Muscle layer of duodenum (tissue), 2 donors: ENCODE results near the gene BSND.

Source experiments
- H3K27ac ChIP-seq: one replicate; pipeline ENCODE4 v1.7.0; 2013; ENCODE audit warnings: mild to moderate bottlenecking, low read length
- H3K27me3 ChIP-seq: one replicate; pipeline ENCODE4 v1.7.0; 2013; ENCODE audit warnings: low read depth, mild to moderate bottlenecking, control low read depth, low read length
- H3K36me3 ChIP-seq, 2 donors: one replicate each; pipeline ENCODE4 v1.7.0; 2013; ENCODE audit warnings: low read length in 2 of 2, control low read depth in 1 of 2, mild to moderate bottlenecking in 1 of 2; ENCODE audit not compliant: insufficient read depth in 2 of 2, control insufficient read depth in 1 of 2
- H3K4me1 ChIP-seq, 2 donors: one replicate each; pipeline ENCODE4 v1.7.0; 2013; ENCODE audit warnings: low read length in 2 of 2, mild to moderate bottlenecking in 2 of 2, control low read depth in 1 of 2, moderate library complexity in 1 of 2; ENCODE audit not compliant: insufficient read depth in 2 of 2, control insufficient read depth in 1 of 2
- H3K4me3 ChIP-seq, 2 donors: one replicate each; pipeline ENCODE4 v1.7.0; 2013; ENCODE audit warnings: low read length in 2 of 2, low read depth in 1 of 2, mild to moderate bottlenecking in 1 of 2
- H3K9me3 ChIP-seq, 2 donors: one replicate each; pipeline ENCODE4 v1.7.0; 2013; ENCODE audit warnings: low read length in 2 of 2, control low read depth in 1 of 2, mild to moderate bottlenecking in 1 of 2; ENCODE audit not compliant: control insufficient read depth in 1 of 2
- donor health status: healthy.

The BSND gene

GRCh38 chr1:54995835-54996234, 2.9 kb upstream of the BSND start:
- Histone ChIP-seq H3K27me3 (peaks cover 15% of the 10 kb centered on the region), H3K36me3 (no peaks in the 10 kb centered on the region), H3K4me3 (no peak overlapping the region), H3K9me3 (no peaks in the 10 kb centered on the region), H3K4me1 (peaks cover 0 to 15% of the 10 kb centered on the region in 2 donors), H3K27ac (no peak overlapping the region)

GRCh38 chr1:54996359-54996868, 2.3 kb upstream of the BSND start:
- Histone ChIP-seq H3K27me3 (peaks cover 15% of the 10 kb centered on the region), H3K9me3 (no peaks in the 10 kb centered on the region), H3K36me3 (no peaks in the 10 kb centered on the region), H3K27ac (no peak overlapping the region), H3K4me1 (peaks cover 0 to 15% of the 10 kb centered on the region in 2 donors), H3K4me3 (no peak overlapping the region)

GRCh38 chr1:54996869-54997710, 1.6 kb upstream of the BSND start:
- H3K36me3 ChIP-seq = no peaks in the 10 kb centered on the region
- H3K4me3 ChIP-seq = no peak overlapping the region
- H3K27me3 ChIP-seq = peaks cover 15% of the 10 kb centered on the region
- no peaks in the 10 kb centered on the region for H3K9me3 ChIP-seq
- no peak overlapping the region for H3K27ac ChIP-seq
- peaks cover 0 to 15% of the 10 kb centered on the region in 2 donors for H3K4me1 ChIP-seq

- Histone ChIP-seq H3K4me3 (no peak overlapping the region), H3K36me3 (no peaks in the 10 kb centered on the region), H3K9me3 (no peaks in the 10 kb centered on the region), H3K27me3 (peaks cover 15% of the 10 kb centered on the region), H3K27ac (no peak overlapping the region), H3K4me1 (peaks cover 0 to 15% of the 10 kb centered on the region in 2 donors)
These were observed 1.1 kb upstream of the BSND start for GRCh38 chr1:54997711-54997986.

DNA sequence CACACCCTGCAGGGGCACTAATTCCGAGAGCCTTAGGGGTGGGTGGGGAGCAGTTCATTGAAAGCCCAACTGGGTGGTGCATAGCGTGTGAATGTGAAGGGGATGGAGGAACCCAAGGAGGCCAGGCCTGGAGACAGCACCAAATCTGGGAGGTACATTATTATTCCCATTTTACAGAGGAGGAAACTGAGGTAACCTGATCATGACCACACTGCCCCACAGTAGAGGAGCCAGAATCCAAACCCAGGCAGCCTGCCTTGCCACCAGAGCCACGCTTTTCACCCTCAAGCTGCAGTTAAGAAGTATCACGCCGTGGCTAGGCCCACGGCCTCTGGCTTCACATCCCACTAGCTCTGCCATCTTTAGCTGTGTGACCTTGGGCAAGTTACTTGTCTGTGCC, 633 bp upstream of the BSND start:
- Histone ChIP-seq H3K36me3 (no peaks in the 10 kb centered on the region), H3K9me3 (no peaks in the 10 kb centered on the region), H3K27ac (no peak overlapping the region), H3K4me1 (peaks cover 0 to 15% of the 10 kb centered on the region in 2 donors), H3K27me3 (peaks cover 15% of the 10 kb centered on the region), H3K4me3 (no peak overlapping the region)

- no peak overlapping the region for H3K4me3 ChIP-seq
- H3K27me3 ChIP-seq = peaks cover 15% of the 10 kb centered on the region
- H3K27ac ChIP-seq = no peak overlapping the region
- peaks cover 0 to 14% of the 10 kb centered on the region in 2 donors for H3K4me1 ChIP-seq
- no peaks in the 10 kb centered on the region for H3K36me3 ChIP-seq
- H3K9me3 ChIP-seq = no peaks in the 10 kb centered on the region
These were observed 1.7 kb downstream of the BSND start for GRCh38 chr1:55000110-55001085.

GRCh38 chr1:55001311-55001710, 2.6 kb downstream of the BSND start:
- Histone ChIP-seq H3K4me1 (peaks cover 0 to 8% of the 10 kb centered on the region in 2 donors), H3K9me3 (no peaks in the 10 kb centered on the region), H3K4me3 (no peak overlapping the region), H3K27ac (no peak overlapping the region), H3K27me3 (peaks cover 8% of the 10 kb centered on the region), H3K36me3 (no peaks in the 10 kb centered on the region)

DNA sequence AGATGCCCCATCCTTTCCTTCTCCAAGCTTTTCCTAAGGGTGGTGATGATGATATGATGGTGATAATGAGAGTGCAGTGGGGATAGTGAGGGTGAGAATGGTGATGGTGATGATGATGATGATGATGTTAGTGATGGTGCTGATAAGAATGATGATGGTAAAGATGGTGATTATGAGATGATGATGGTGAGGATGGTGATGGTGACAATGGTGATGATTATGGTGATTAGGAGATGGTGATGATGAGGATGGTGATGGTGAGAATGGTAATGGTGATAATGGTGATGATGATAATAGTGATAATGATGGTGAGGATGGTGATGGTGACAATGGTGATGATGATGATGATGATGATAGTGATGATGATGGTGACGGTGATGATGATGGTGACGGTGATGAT, 4.0 kb downstream of the BSND start:
- Histone ChIP-seq H3K4me3 (no peak overlapping the region), H3K36me3 (no peaks in the 10 kb centered on the region), H3K4me1 (no peaks in the 10 kb centered on the region), H3K27me3 (no peaks in the 10 kb centered on the region), H3K27ac (no peak overlapping the region), H3K9me3 (no peaks in the 10 kb centered on the region)

- Histone ChIP-seq H3K4me1 (no peaks in the 10 kb centered on the region), H3K9me3 (no peaks in the 10 kb centered on the region), H3K4me3 (no peak overlapping the region), H3K27ac (no peak overlapping the region), H3K36me3 (no peaks in the 10 kb centered on the region), H3K27me3 (no peaks in the 10 kb centered on the region)
These were observed 6.8 kb downstream of the BSND start for GRCh38 chr1:55005351-55006140.

DNA sequence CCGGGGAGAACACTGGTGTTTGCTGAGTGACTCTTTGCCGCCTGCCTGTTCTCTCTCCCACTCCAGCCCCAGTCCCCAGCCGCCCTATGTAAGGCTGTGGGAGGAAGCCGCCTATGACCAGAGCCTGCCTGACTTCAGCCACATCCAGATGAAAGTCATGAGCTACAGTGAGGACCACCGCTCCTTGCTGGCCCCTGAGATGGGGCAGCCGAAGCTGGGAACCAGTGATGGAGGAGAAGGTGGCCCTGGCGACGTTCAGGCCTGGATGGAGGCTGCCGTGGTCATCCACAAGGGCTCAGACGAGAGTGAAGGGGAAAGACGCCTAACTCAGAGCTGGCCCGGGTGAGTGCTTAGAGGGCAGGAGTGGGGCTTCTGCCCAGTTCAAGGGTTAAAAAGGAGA, 8.2 kb downstream of the BSND start:
- Histone ChIP-seq H3K4me3 (no peak overlapping the region), H3K9me3 (no peaks in the 10 kb centered on the region), H3K27ac (no peak overlapping the region), H3K36me3 (no peaks in the 10 kb centered on the region), H3K4me1 (no peaks in the 10 kb centered on the region), H3K27me3 (no peaks in the 10 kb centered on the region)

DNA sequence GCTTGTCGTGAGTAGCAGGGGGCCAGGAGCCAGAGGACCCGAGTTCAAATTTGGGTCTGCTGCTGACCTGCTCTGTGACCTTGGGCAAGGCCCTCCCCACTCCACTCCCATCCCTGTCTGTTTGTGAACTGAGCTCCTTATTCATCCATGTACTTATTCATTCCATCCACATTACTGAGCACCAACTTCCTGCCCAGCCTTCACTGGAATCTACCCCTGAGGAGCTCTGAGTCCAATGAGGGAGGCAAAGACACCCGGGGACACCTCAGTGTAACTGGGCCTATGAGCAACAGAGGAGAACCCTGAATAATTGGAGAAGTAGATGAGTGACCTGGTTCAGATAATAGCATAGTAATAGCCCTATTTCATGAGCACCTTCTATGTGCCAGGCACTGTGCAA, 8.9 kb downstream of the BSND start:
- no peaks in the 10 kb centered on the region for H3K36me3 ChIP-seq
- no peaks in the 10 kb centered on the region for H3K4me1 ChIP-seq
- no peak overlapping the region for H3K27ac ChIP-seq
- no peak overlapping the region for H3K4me3 ChIP-seq
- H3K27me3 ChIP-seq = no peaks in the 10 kb centered on the region
- H3K9me3 ChIP-seq = no peaks in the 10 kb centered on the region
